GM23248 (cell line): ENCODE results near the gene LHX1.

Experiments
- EZH2 ChIP-seq: fragments of 200-600 bp; sonication (generic); IDR thresholded peaks from 2 replicates; pipeline ENCODE4 v1.6.1; 2018; ENCODE audit warnings: antibody characterized with exemption, mild to moderate bottlenecking; ENCODE audit not compliant: insufficient read depth, poor library complexity, severe bottlenecking
- EZH2phosphoT487 ChIP-seq: fragments of 200-600 bp; sonication (generic); IDR thresholded peaks from 2 replicates; pipeline ENCODE4 v1.6.1; 2018; ENCODE audit warnings: antibody characterized with exemption, moderate library complexity, mild to moderate bottlenecking, low read depth; ENCODE audit not compliant: insufficient read depth

GRCh38 chr17:36907407-36907806, 29.9 kb upstream of the LHX1 start:
- TF ChIP-seq EZH2 = no peak
- TF ChIP-seq EZH2phosphoT487 = no peak
